Breast epithelium (tissue), 3 donors: ENCODE results near the gene GMPR.

Source experiments
- POLR2A ChIP-seq: fragments of 450-650 bp; IDR thresholded peaks from one replicate; pipeline ENCODE4 v1.6.1; 2016; ENCODE audit warnings: antibody characterized with exemption, mild to moderate bottlenecking, moderate library complexity
- TF ChIP-seq, protein P1 (sequence below), 3 donors: fragments of 450-650 bp; IDR thresholded peaks; one replicate each; pipeline ENCODE4 v1.5.1; 2016 to 2017; ENCODE audit warnings: antibody characterized with exemption in 3 of 3, mild to moderate bottlenecking in 3 of 3, moderate library complexity in 3 of 3

DNA sequence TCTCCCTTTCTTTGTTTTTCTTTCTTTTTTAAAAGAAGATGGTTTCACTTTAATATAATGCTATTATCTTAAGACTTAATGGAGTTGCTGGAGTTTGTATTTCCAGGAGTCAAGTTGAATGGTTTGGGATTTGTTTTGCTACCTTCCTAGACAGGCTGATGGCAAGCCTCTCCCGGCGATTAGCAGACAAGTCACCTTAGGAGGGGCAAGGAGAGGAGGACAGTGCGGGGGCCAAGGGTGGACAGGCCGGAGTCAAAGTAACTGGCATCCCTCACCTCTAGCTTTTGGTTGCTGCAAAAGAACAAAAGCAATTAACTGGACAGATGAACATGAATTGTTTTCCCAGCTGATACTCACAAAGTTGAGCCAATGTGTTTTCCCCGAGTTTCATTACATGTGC lies 57.1 kb downstream of the GMPR start:
- TF ChIP-seq POLR2A: no peak
- TF ChIP-seq, protein P1, sequence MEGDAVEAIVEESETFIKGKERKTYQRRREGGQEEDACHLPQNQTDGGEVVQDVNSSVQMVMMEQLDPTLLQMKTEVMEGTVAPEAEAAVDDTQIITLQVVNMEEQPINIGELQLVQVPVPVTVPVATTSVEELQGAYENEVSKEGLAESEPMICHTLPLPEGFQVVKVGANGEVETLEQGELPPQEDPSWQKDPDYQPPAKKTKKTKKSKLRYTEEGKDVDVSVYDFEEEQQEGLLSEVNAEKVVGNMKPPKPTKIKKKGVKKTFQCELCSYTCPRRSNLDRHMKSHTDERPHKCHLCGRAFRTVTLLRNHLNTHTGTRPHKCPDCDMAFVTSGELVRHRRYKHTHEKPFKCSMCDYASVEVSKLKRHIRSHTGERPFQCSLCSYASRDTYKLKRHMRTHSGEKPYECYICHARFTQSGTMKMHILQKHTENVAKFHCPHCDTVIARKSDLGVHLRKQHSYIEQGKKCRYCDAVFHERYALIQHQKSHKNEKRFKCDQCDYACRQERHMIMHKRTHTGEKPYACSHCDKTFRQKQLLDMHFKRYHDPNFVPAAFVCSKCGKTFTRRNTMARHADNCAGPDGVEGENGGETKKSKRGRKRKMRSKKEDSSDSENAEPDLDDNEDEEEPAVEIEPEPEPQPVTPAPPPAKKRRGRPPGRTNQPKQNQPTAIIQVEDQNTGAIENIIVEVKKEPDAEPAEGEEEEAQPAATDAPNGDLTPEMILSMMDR (IDR thresholded peaks at IDR 0.05): no peak
